ENCODE data around the gene C1QTNF8. TPM values are rescaled to one million over a fixed set of nuclear protein-coding genes. Genes with fewer than 3 reads are reported as not detected.

Gene C1QTNF8
- total and polyA plus RNA-seq, 2 of the 13 experiments (the other 11 are each of a cell fraction or from before 2014, with no cell fraction given), result 0.09 TPM; not detected in 1

DNA sequence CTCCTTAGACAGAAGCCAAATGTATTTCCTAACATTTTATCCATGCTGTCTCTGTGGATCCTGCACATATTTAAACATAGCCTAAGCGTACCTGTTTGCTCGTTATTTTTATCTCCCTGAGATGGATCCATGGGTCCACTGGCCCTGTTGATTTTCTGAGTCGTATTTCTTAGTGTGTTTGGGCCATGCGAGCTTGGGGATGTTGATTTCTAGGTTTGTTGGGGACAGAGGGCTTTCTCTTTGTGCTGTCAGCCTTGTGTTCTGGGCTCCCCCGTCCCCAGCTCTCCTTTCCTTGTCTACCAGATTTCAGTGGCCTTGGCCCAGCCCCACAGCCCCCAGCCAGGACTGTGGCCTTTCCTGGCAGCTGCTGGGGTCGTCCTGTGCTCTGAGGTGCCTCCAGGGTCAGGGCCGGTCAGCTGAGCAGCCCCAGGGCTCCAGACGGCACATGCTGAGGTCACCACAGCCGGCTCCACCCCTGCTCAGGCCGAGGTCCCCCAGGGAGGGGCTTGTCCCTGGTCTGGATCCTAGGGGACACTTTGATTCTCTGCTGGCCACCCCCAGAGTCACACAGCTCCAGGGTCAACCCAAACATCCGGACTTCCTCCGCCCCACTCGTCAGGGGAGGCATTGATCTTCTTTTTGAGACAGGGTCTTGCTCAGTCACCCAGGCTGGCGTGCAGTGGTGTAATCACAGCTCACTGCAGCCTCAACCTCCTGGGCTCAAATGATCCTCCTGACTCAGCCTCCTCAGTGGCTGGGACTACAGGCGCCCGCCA, 19.1 kb downstream of the C1QTNF8 start (continued):
- TF ChIP-seq, protein P1, sequence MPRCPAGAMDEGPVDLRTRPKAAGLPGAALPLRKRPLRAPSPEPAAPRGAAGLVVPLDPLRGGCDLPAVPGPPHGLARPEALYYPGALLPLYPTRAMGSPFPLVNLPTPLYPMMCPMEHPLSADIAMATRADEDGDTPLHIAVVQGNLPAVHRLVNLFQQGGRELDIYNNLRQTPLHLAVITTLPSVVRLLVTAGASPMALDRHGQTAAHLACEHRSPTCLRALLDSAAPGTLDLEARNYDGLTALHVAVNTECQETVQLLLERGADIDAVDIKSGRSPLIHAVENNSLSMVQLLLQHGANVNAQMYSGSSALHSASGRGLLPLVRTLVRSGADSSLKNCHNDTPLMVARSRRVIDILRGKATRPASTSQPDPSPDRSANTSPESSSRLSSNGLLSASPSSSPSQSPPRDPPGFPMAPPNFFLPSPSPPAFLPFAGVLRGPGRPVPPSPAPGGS (CRISPR knock-in tag; IDR thresholded peaks at IDR 0.05), result 0 out of 2 replicates have a peak, but pooled peaks have one; percentile 28
- peak; percentile 84 for TF ChIP-seq NR2C2 (CRISPR knock-in tag; IDR thresholded peaks at IDR 0.05; ENCODE audit: borderline replicate concordance)
- TF ChIP-seq ZMYM3 (CRISPR knock-in tag; IDR thresholded peaks at IDR 0.05), result peak; percentile 96
- no peak for TF ChIP-seq EP300 (IDR thresholded peaks at IDR 0.05; ENCODE audit: low read depth in 2 of 2, low read length in 2 of 2)
- peak; percentile 30; the same call in 1 of the 2 replicates for TF ChIP-seq EP300 (CRISPR knock-in tag; IDR thresholded peaks at IDR 0.05; ENCODE audit: borderline replicate concordance)
- TF ChIP-seq, protein P2, sequence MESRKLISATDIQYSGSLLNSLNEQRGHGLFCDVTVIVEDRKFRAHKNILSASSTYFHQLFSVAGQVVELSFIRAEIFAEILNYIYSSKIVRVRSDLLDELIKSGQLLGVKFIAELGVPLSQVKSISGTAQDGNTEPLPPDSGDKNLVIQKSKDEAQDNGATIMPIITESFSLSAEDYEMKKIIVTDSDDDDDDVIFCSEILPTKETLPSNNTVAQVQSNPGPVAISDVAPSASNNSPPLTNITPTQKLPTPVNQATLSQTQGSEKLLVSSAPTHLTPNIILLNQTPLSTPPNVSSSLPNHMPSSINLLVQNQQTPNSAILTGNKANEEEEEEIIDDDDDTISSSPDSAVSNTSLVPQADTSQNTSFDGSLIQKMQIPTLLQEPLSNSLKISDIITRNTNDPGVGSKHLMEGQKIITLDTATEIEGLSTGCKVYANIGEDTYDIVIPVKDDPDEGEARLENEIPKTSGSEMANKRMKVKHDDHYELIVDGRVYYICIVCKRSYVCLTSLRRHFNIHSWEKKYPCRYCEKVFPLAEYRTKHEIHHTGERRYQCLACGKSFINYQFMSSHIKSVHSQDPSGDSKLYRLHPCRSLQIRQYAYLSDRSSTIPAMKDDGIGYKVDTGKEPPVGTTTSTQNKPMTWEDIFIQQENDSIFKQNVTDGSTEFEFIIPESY (CRISPR knock-in tag; IDR thresholded peaks at IDR 0.05), result peak; percentile 8; the same call in 1 of the 2 replicates
- TF ChIP-seq, protein P3, sequence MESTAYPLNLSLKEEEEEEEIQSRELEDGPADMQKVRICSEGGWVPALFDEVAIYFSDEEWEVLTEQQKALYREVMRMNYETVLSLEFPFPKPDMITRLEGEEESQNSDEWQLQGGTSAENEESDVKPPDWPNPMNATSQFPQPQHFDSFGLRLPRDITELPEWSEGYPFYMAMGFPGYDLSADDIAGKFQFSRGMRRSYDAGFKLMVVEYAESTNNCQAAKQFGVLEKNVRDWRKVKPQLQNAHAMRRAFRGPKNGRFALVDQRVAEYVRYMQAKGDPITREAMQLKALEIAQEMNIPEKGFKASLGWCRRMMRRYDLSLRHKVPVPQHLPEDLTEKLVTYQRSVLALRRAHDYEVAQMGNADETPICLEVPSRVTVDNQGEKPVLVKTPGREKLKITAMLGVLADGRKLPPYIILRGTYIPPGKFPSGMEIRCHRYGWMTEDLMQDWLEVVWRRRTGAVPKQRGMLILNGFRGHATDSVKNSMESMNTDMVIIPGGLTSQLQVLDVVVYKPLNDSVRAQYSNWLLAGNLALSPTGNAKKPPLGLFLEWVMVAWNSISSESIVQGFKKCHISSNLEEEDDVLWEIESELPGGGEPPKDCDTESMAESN (CRISPR knock-in tag; conservative IDR thresholded peaks at IDR 0.05), result peak; percentile 52
- peak; percentile 65; the same call in 1 of the 2 replicates for TF ChIP-seq ZNF564 (CRISPR knock-in tag; IDR thresholded peaks at IDR 0.05)
- no peak for TF ChIP-seq ZNF7 (CRISPR knock-in tag; IDR thresholded peaks at IDR 0.05)
- TF ChIP-seq, protein P4, sequence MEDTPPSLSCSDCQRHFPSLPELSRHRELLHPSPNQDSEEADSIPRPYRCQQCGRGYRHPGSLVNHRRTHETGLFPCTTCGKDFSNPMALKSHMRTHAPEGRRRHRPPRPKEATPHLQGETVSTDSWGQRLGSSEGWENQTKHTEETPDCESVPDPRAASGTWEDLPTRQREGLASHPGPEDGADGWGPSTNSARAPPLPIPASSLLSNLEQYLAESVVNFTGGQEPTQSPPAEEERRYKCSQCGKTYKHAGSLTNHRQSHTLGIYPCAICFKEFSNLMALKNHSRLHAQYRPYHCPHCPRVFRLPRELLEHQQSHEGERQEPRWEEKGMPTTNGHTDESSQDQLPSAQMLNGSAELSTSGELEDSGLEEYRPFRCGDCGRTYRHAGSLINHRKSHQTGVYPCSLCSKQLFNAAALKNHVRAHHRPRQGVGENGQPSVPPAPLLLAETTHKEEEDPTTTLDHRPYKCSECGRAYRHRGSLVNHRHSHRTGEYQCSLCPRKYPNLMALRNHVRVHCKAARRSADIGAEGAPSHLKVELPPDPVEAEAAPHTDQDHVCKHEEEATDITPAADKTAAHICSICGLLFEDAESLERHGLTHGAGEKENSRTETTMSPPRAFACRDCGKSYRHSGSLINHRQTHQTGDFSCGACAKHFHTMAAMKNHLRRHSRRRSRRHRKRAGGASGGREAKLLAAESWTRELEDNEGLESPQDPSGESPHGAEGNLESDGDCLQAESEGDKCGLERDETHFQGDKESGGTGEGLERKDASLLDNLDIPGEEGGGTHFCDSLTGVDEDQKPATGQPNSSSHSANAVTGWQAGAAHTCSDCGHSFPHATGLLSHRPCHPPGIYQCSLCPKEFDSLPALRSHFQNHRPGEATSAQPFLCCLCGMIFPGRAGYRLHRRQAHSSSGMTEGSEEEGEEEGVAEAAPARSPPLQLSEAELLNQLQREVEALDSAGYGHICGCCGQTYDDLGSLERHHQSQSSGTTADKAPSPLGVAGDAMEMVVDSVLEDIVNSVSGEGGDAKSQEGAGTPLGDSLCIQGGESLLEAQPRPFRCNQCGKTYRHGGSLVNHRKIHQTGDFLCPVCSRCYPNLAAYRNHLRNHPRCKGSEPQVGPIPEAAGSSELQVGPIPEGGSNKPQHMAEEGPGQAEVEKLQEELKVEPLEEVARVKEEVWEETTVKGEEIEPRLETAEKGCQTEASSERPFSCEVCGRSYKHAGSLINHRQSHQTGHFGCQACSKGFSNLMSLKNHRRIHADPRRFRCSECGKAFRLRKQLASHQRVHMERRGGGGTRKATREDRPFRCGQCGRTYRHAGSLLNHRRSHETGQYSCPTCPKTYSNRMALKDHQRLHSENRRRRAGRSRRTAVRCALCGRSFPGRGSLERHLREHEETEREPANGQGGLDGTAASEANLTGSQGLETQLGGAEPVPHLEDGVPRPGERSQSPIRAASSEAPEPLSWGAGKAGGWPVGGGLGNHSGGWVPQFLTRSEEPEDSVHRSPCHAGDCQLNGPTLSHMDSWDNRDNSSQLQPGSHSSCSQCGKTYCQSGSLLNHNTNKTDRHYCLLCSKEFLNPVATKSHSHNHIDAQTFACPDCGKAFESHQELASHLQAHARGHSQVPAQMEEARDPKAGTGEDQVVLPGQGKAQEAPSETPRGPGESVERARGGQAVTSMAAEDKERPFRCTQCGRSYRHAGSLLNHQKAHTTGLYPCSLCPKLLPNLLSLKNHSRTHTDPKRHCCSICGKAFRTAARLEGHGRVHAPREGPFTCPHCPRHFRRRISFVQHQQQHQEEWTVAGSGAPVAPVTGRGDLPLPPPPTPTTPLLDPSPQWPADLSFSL (CRISPR knock-in tag; IDR thresholded peaks at IDR 0.05), result no peak
- peak; percentile 38; the same call in 1 of the 2 replicates for TF ChIP-seq ZNF263 (CRISPR knock-in tag; IDR thresholded peaks at IDR 0.05)
- TF ChIP-seq ZNF331 (CRISPR knock-in tag; IDR thresholded peaks at IDR 0.05), result peak; percentile 23; the same call in 1 of the 2 replicates
- TF ChIP-seq NFYB (CRISPR knock-in tag; IDR thresholded peaks at IDR 0.05), result no peak
- TF ChIP-seq ZNF563 (CRISPR knock-in tag; IDR thresholded peaks at IDR 0.05), result 0 out of 2 replicates have a peak, but pooled peaks have one; percentile 39
- no peak for TF ChIP-seq JUN (CRISPR knock-in tag; IDR thresholded peaks at IDR 0.05)
- no peak for TF ChIP-seq ZNF720 (CRISPR knock-in tag; IDR thresholded peaks at IDR 0.05)
- TF ChIP-seq GFI1 (CRISPR knock-in tag; IDR thresholded peaks at IDR 0.05; ENCODE audit: borderline replicate concordance), result 0 out of 2 replicates have a peak, but pooled peaks have one; percentile 79
